Prostate gland (tissue), 2 donors: ENCODE data around the gene PLEKHH2. TPM values are rescaled to one million over a fixed set of nuclear protein-coding genes. Genes with fewer than 3 reads are reported as not detected.

Source experiments
- DNase-seq: peaks from one replicate; pipeline ENCODE4 v3.0.0-alpha.2; 2019; ENCODE audit warnings: low spot score
- H3K27ac ChIP-seq, 2 donors: fragments of 200-600 bp; sonication (generic); 2 replicates each; pipeline ENCODE4 v1.5.1; 2017 to 2019
- H3K27me3 ChIP-seq: fragments of 200-600 bp; sonication (generic); replicated peaks from 2 replicates; pipeline ENCODE4 v1.5.1; 2019; ENCODE audit not compliant: insufficient read depth
- H3K36me3 ChIP-seq, 2 donors: fragments of 200-600 bp; sonication (generic); 1 replicate in 1 of 2; 2 replicates in 1 of 2; pipeline versions ENCODE4 v1.5.1 to v1.8.1; 2017 to 2019
- H3K4me1 ChIP-seq: fragments of 200-600 bp; sonication (generic); replicated peaks from 2 replicates; pipeline ENCODE4 v1.5.1; 2019
- H3K4me3 ChIP-seq, 2 donors: fragments of 200-600 bp; sonication (generic); 2 replicates each; pipeline ENCODE4 v1.5.1; 2017 to 2019
- H3K9me3 ChIP-seq: fragments of 200-600 bp; sonication (generic); 2 replicates; pipeline ENCODE4 v1.5.1; 2017
- CTCF ChIP-seq, 4 experiments: fragments of 200-600 bp in 2 of 4; fragments of 450-650 bp in 2 of 4; sonication (generic) in 2 of 4; IDR thresholded peaks; 1 replicate in 3 of 4; 2 replicates in 1 of 4; pipeline ENCODE4 v1.5.1; 2016 to 2019; ENCODE audit warnings: antibody characterized with exemption in 4 of 4, mild to moderate bottlenecking in 2 of 4, moderate library complexity in 2 of 4
- POLR2A ChIP-seq: fragments of 450-650 bp; IDR thresholded peaks from one replicate; pipeline ENCODE4 v1.6.1; 2016; ENCODE audit warnings: antibody characterized with exemption, mild to moderate bottlenecking
- POLR2AphosphoS5 ChIP-seq: sonication (generic); formaldehyde crosslinking; IDR thresholded peaks from one replicate; pipeline ENCODE4 v1.6.1; 2017; ENCODE audit warnings: antibody characterized with exemption
- WGBS: methylation state at CpG from one replicate; pipeline ENCODE4 v1.1.5; 2018; 5-methylcytosine and 5-hydroxymethylcytosine counted together
- intact Hi-C: fragments of 100-400 bp; cut with DNase I; formaldehyde crosslinking; loops from one replicate; pipeline ENCODE4 v1.14.2; 2022
- total RNA-seq, 2 donors: library from RNA; depleted of rRNA; stranded (reverse); fragments of >200 nt; gene quantifications; one replicate each; pipeline ENCODE4 v1.1.0, GENCODE V29; 2016

The PLEKHH2 gene
- total RNA-seq, 2 donors from 2014 or later = 5.9 to 25.2 TPM

GRCh38 chr2:43616967-43617680, 19.9 kb upstream of the PLEKHH2 start:
- intact Hi-C loops = loop anchor here (10.0 kb wide), 1 partner anchor 268 kb away; no protein-coding TSS in a partner anchor

GRCh38 chr2:43619511-43619910, 17.5 kb upstream of the PLEKHH2 start:
- 95% methylated on average over 10 of the region's 10 CpGs for WGBS
- no peak for TF ChIP-seq POLR2AphosphoS5
- no peak for TF ChIP-seq CTCF (IDR thresholded peaks at IDR 0.05)
- no peak for TF ChIP-seq POLR2A
- DNase-seq = no peak
- intact Hi-C loops = loop anchor here (10.0 kb wide), 1 partner anchor 265 kb away; no protein-coding TSS in a partner anchor
- H3K9me3 ChIP-seq = no peaks in the 10 kb centered on the region
- H3K27ac ChIP-seq = no peak overlapping the region
- no peaks in the 10 kb centered on the region for H3K27me3 ChIP-seq
- H3K4me3 ChIP-seq = no peak overlapping the region
- H3K4me1 ChIP-seq = no peaks in the 10 kb centered on the region
- H3K36me3 ChIP-seq = no peaks in the 10 kb centered on the region

More at GRCh38 chr2:43616967-43617680, 19.9 kb upstream of the PLEKHH2 start:
- no peak for DNase-seq
- WGBS = 86% methylated on average over 5 of the region's 5 CpGs
- no peak overlapping the region for H3K27ac ChIP-seq
- no peaks in the 10 kb centered on the region for H3K9me3 ChIP-seq
- no peaks in the 10 kb centered on the region for H3K36me3 ChIP-seq
- TF ChIP-seq POLR2AphosphoS5 (no peak), CTCF (IDR thresholded peaks at IDR 0.05) (no peak), POLR2A (no peak)
- no peak overlapping the region for H3K4me3 ChIP-seq
- H3K27me3 ChIP-seq = no peaks in the 10 kb centered on the region
- H3K4me1 ChIP-seq = no peaks in the 10 kb centered on the region

GRCh38 chr2:43622931-43623451, 14.1 kb upstream of the PLEKHH2 start:
- no peak overlapping the region for H3K27ac ChIP-seq

GRCh38 chr2:43631618-43632317, 5.3 kb upstream of the PLEKHH2 start:
- 62% methylated on average over 11 of the region's 11 CpGs for WGBS
- intact Hi-C loops = no loop called here
- H3K27me3 ChIP-seq = no peaks in the 10 kb centered on the region
- no peak overlapping the region for H3K27ac ChIP-seq
- DNase-seq = no peak
- H3K4me1 ChIP-seq = no peaks in the 10 kb centered on the region
- TF ChIP-seq CTCF (IDR thresholded peaks at IDR 0.05) = no peak
- TF ChIP-seq POLR2A = no peak
- no peak for TF ChIP-seq POLR2AphosphoS5
- no peaks in the 10 kb centered on the region for H3K9me3 ChIP-seq
- H3K4me3 ChIP-seq = no peak overlapping the region
- H3K36me3 ChIP-seq = no peaks in the 10 kb centered on the region

More at GRCh38 chr2:43622931-43623451, 14.1 kb upstream of the PLEKHH2 start:
- Histone ChIP-seq H3K9me3 (no peaks in the 10 kb centered on the region), H3K27me3 (no peaks in the 10 kb centered on the region), H3K4me1 (no peaks in the 10 kb centered on the region), H3K36me3 (no peaks in the 10 kb centered on the region), H3K4me3 (no peak overlapping the region)
- WGBS = 43% methylated on average over 6 of the region's 6 CpGs
- intact Hi-C loops = no loop called here
- TF ChIP-seq CTCF (IDR thresholded peaks at IDR 0.05) (no peak), POLR2AphosphoS5 (no peak), POLR2A (no peak)
- no peak for DNase-seq
